Ascending aorta (tissue), 2 donors: ENCODE measurements around the gene SLC6A8. TPM values are rescaled to one million over a fixed set of nuclear protein-coding genes. Genes with fewer than 3 reads are reported as not detected.

Experiments used
- DNase-seq, 2 donors: peaks; one replicate each; pipeline ENCODE4 v3.0.0-alpha.2; 2019; ENCODE audit warnings: low spot score in 2 of 2
- H3K27ac ChIP-seq, 2 donors: fragments of 200-600 bp; sonication (generic); one replicate each; pipeline ENCODE4 v1.5.1; 2016 to 2017; ENCODE audit warnings: mild to moderate bottlenecking in 1 of 2
- H3K27me3 ChIP-seq: fragments of 200-600 bp; sonication (generic); one replicate; pipeline ENCODE4 v1.5.1; 2017
- H3K36me3 ChIP-seq, 2 donors: fragments of 200-600 bp; sonication (generic); one replicate each; pipeline ENCODE4 v1.5.1; 2016
- H3K4me1 ChIP-seq, 2 donors: fragments of 200-600 bp; sonication (generic); one replicate each; pipeline ENCODE4 v1.5.1; 2016 to 2017; ENCODE audit warnings: mild to moderate bottlenecking in 1 of 2
- H3K4me3 ChIP-seq, 2 donors: fragments of 200-600 bp; sonication (generic); one replicate each; pipeline ENCODE4 v1.5.1; 2016 to 2017; ENCODE audit warnings: mild to moderate bottlenecking in 1 of 2
- H3K9me3 ChIP-seq, 2 donors: fragments of 200-600 bp; sonication (generic); one replicate each; pipeline ENCODE4 v1.5.1; 2016
- intact Hi-C: fragments of 100-400 bp; cut with DNase I; formaldehyde crosslinking; loops from one replicate; pipeline ENCODE4 v1.15.1; 2023
- total RNA-seq: library from RNA; depleted of rRNA; stranded (reverse); fragments of >200 nt; gene quantifications from one replicate; pipeline ENCODE4 v1.1.0, GENCODE V29; 2016
- TF ChIP-seq, protein P1 (sequence below), 3 experiments: fragments of 200-600 bp in 2 of 3; fragments of 450-650 bp in 1 of 3; sonication (generic) in 2 of 3; IDR thresholded peaks; one replicate each; pipeline ENCODE4 v1.5.1; 2016 to 2019; ENCODE audit warnings: antibody characterized with exemption in 3 of 3, mild to moderate bottlenecking in 1 of 3, moderate library complexity in 1 of 3

The SLC6A8 gene
- total RNA-seq, 1 donor from 2014 or later: 44.2 TPM

DNA sequence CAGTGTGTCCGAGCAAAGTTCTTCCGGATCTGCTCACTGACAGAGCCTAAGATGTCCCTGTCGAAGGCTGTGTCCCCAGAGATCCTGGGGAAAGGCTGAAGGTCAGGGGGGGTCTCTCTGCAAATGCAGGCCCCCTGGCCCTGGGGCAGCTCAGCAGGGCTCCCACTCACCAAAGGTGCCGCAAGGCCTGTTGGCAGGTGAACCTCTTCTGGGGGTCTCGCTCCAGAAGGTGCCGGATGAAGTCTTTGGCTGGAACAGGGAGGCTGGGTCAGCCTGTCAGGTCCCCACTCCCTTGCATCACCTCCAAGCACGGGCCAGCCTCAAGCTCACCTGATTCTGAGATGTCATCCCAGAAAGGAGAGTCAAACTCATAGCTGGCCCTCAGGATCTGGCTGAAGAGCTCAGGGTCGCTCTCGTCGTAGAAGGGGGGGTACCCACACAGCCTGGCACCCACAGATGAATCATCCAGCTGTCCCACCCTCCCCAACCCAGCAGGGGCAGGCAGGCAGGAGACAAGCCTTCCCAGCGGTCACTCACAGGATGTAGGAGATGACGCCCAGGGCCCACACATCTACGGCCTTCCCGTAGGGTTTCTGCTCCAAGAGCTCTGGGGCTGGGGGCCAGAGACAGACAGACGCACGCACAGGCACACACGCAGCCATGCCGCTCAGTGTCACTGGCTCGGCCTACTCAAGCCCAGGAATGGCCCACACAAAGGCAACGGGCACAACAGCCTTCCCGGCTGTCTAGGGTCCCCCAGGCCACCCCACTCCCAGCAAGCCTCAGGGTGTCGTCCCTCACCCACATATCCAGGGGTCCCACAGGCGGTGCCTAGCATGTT, 16.8 kb upstream of the SLC6A8 start:
- Histone ChIP-seq H3K27me3 (peaks cover 4% of the 10 kb centered on the region), H3K4me3 (no peak overlapping the region), H3K4me1 (no peaks in the 10 kb centered on the region), H3K27ac (no peak overlapping the region), H3K9me3 (no peaks in the 10 kb centered on the region), H3K36me3 (no peaks in the 10 kb centered on the region)
- no peak for DNase-seq
- TF ChIP-seq, protein P1, sequence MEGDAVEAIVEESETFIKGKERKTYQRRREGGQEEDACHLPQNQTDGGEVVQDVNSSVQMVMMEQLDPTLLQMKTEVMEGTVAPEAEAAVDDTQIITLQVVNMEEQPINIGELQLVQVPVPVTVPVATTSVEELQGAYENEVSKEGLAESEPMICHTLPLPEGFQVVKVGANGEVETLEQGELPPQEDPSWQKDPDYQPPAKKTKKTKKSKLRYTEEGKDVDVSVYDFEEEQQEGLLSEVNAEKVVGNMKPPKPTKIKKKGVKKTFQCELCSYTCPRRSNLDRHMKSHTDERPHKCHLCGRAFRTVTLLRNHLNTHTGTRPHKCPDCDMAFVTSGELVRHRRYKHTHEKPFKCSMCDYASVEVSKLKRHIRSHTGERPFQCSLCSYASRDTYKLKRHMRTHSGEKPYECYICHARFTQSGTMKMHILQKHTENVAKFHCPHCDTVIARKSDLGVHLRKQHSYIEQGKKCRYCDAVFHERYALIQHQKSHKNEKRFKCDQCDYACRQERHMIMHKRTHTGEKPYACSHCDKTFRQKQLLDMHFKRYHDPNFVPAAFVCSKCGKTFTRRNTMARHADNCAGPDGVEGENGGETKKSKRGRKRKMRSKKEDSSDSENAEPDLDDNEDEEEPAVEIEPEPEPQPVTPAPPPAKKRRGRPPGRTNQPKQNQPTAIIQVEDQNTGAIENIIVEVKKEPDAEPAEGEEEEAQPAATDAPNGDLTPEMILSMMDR (IDR thresholded peaks at IDR 0.05): no peak
- intact Hi-C loops: no loop called here

DNA sequence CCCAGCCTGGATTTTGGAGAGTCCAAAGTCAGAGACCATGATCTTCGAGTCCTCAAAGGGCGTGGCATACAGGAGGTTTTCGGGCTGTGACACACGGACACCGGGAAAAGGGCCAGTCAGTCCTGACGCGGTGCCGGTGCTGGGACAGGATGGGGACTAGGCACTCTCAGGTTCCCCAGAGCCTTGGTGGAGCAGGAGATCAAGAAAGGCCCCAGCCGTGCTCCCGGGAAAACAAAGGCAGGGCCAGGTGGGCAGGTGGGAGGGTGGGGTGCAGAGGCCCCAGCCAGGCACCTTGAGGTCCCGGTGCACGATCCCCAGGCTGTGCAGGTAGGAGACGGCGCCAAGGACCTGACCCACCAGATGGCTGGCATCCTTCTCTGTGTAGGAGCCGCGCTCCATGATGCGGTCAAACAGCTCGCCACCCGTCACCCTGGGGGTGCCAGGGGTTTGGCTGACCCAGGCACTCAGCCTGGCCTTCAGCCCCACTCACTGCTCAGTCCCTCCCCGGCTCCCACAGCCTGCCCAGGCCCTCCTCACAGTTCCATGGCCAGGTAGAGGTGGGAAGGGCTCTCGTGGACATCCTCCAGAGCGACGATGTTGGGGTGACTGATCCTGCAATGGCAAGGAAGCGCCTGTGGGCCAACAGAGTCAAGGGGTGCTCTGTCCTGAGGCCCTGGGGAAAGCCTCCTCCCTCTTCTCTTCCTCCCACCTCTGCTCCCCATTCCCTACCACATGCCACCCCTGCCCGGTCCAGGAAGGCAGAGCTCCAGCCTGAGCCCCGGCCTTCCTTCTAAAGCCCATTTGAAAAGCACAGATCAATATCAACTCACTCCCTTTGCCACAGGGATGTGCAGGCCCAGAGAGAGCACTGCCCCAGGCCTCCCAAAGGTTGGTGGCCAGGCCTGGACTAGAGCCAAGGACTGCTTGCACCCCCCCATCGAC, 15.9 kb upstream of the SLC6A8 start:
- DNase-seq: no peak
- Histone ChIP-seq H3K4me1 (no peaks in the 10 kb centered on the region), H3K4me3 (no peak overlapping the region), H3K27me3 (peaks cover 4% of the 10 kb centered on the region), H3K36me3 (no peaks in the 10 kb centered on the region), H3K9me3 (no peaks in the 10 kb centered on the region), H3K27ac (no peak overlapping the region)
- TF ChIP-seq, protein P1 (IDR thresholded peaks at IDR 0.05): no peak
- intact Hi-C loops: no loop called here

DNA sequence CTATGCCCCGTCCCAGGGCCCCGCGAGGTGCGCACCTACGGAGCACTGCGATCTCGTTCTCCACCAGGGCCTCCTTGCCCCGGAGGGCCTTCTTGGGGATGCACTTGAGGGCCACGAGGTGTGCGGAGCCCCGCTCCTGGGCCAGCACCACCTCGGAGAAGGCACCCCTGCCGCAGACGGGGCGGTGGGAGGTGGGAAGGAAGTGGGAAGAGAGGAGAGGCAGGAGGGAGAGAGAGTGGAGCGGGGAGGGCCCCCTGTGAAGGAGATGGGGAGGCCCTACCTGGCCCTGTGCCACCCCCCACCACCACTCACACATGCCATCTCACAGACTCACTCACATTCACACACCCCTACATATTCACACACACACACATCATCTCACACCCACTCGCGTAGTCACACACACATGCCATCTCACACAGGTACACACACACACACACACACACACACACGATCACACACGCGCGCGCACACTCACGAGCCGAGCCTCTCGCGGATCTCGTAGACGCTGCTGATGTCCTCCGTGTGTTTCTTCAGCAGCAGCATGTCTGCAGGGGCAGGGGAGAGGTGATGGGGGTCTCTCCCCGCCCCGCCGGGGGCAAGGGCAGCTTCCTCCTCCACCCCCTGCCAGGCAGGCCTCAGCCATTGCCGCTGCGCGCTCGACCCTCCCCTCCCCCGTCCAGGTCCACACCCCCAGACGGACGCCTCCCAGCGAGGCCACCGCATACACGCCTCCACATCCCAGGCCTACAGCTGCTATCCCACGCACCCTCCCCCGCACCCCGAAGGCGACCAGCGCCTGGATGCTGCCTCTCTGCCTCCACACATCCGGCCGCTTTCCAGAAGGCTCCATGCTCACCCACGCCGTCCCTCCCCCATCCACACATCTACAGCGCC, 14.9 kb upstream of the SLC6A8 start:
- Histone ChIP-seq H3K27ac (no peak overlapping the region), H3K4me3 (no peak overlapping the region)
- no peak for DNase-seq

DNA sequence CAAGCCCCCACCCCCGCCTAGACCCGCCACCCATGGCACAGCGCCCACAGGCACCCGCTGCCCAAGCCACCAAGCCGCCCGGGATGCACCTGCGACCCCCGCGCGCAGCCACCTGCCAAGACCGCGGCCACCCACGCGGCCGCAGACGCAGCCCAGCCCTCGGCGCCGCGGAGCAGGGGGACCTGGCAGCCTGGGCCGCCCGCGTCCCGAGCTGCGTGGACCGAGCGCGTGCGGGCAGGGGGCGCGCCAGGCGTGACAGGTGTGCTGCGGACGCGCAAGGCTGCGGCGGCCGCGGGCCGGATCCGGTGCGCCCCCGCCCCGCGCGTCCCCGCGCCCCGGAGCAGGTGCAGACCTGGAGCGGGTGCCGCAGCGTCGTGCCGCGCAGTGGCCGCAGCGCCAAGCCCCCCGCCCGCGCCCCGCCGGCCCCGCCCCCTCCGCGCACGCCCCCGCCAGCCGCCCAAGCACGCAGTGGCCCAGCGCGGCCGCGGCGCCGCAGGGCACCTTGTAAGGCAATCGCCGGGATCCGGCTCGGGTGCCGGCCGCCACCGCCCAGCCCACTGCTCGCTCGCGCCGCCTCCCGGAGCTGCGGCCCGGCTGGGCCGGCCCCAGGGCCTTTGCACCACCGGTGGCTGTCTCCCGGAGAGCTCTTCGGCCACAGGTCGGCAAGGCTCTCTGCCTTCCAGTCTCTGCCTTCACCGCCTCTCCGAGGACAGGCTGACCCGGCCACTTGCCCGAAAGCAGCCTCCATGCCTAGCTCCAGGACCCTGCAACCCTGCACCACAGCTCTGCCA, 14.1 kb upstream of the SLC6A8 start, which contains the start of gene PNCK:
TSS of gene PNCK (minus strand) at position 386 of the 791 bp plus-strand sequence. CDS start 737 bp downstream, outside the sequence.
- intact Hi-C loops: no loop called here
- no peak within 1 kb of the TSS for H3K4me3 ChIP-seq

More for the DNA sequence above, 14.9 kb upstream of the SLC6A8 start:
- Histone ChIP-seq H3K9me3 (no peaks in the 10 kb centered on the region), H3K4me1 (no peaks in the 10 kb centered on the region), H3K27me3 (peaks cover 4% of the 10 kb centered on the region), H3K36me3 (no peaks in the 10 kb centered on the region)
- intact Hi-C loops: no loop called here
- TF ChIP-seq, protein P1 (IDR thresholded peaks at IDR 0.05): no peak

More for the DNA sequence above, 14.1 kb upstream of the SLC6A8 start, which contains the start of gene PNCK:
- DNase-seq: no peak
- Histone ChIP-seq H3K9me3 (no peaks in the 10 kb centered on the region), H3K4me1 (no peaks in the 10 kb centered on the region), H3K27me3 (peaks cover 4% of the 10 kb centered on the region), H3K36me3 (no peaks in the 10 kb centered on the region), H3K27ac (no peak within 1 kb of the TSS)
- TF ChIP-seq, protein P1 (IDR thresholded peaks at IDR 0.05): no peak
